ENCODE results near the gene CHKA. TPM values are rescaled to one million over a fixed set of nuclear protein-coding genes. Genes with fewer than 3 reads are reported as not detected.

Gene CHKA
- total and polyA plus RNA-seq, 9 of the 15 experiments (the other 6 are each of a cell fraction or from before 2014, with no cell fraction given) = 3.6 to 37.0 (median 30.2) TPM

- TF ChIP-seq BCLAF1 (IDR thresholded peaks at IDR 0.05; ENCODE audit: borderline replicate concordance in 1 of 2, control insufficient read depth in 1 of 2, low read depth in 2 of 2, low read length in 1 of 2) = 0 out of 4 replicates have a peak, but pooled peaks of 1 of the 2 experiments have one; percentile 26
- TF ChIP-seq HDAC1 (IDR thresholded peaks at IDR 0.05) = peak in 1 of 2 experiments; percentile 86; a peak in 2 of 4 replicates
- TF ChIP-seq ARID1B (IDR thresholded peaks at IDR 0.05) = peak; percentile 78
- TF ChIP-seq SMARCB1 (IDR thresholded peaks at IDR 0.05; ENCODE audit: insufficient read length, low read depth) = peak; percentile 19
- no peak for TF ChIP-seq ZNF124 (CRISPR knock-in tag; IDR thresholded peaks at IDR 0.05)
- TF ChIP-seq NR0B1 (IDR thresholded peaks at IDR 0.05; ENCODE audit: partially characterized antibody) = no peak
- TF ChIP-seq ZNF740 (CRISPR knock-in tag; IDR thresholded peaks at IDR 0.05) = peak; percentile 49; the same call in 1 of the 2 replicates
- peak in 1 of 2 experiments; percentile 16; a peak in 1 of 4 replicates for TF ChIP-seq ZNF740 (tag; IDR thresholded peaks at IDR 0.05)
- TF ChIP-seq GATA2 (CRISPR knock-in tag; IDR thresholded peaks at IDR 0.05) = peak; percentile 88
- peak; percentile 17; the same call in 1 of the 2 replicates for TF ChIP-seq RNF2 (IDR thresholded peaks at IDR 0.05)
- TF ChIP-seq CHD4 (IDR thresholded peaks at IDR 0.05; ENCODE audit: insufficient read depth, insufficient replicate concordance, low read depth, low read length, poor library complexity, severe bottlenecking) = peak; percentile 53
- no peak for TF ChIP-seq FOXM1 (IDR thresholded peaks at IDR 0.05; ENCODE audit: low read depth)
- TF ChIP-seq FOXM1 (CRISPR knock-in tag; IDR thresholded peaks at IDR 0.05; ENCODE audit: low read depth) = no peak
- TF ChIP-seq NFE2 (IDR thresholded peaks at IDR 0.05; ENCODE audit: low read depth) = peak; percentile 71
- peak in 1 of 2 experiments; percentile 45; a peak in 1 of 3 replicates for TF ChIP-seq CBX3 (IDR thresholded peaks at IDR 0.05; ENCODE audit: borderline replicate concordance in 1 of 2, low read length in 2 of 2)
- TF ChIP-seq XRCC5 (IDR thresholded peaks at IDR 0.05; ENCODE audit: low read depth, low read length) = 0 out of 2 replicates have a peak, but pooled peaks have one; percentile 13
- TF ChIP-seq POLR2G (IDR thresholded peaks at IDR 0.05; ENCODE audit: low read depth, low read length) = peak; percentile 74
- peak; percentile 56 for TF ChIP-seq SAP30 (IDR thresholded peaks at IDR 0.05; ENCODE audit: borderline replicate concordance, insufficient read depth, low read depth, low read length, poor library complexity, severe bottlenecking)
- TF ChIP-seq DACH1 (IDR thresholded peaks at IDR 0.05; ENCODE audit: partially characterized antibody) = peak; percentile 49
- no peak for TF ChIP-seq ZNF57 (CRISPR knock-in tag; IDR thresholded peaks at IDR 0.05)
- 0 out of 2 replicates have a peak, but pooled peaks have one; percentile 32 for TF ChIP-seq LEF1 (IDR thresholded peaks at IDR 0.05)
- TF ChIP-seq SUPT5H (IDR thresholded peaks at IDR 0.05) = 0 out of 2 replicates have a peak, but pooled peaks have one; percentile 38
These were observed 77.6 kb downstream of the CHKA start (continued) for GRCh38 chr11:68043349-68044144.
